GM21515 (cell line): ENCODE data around the gene RASSF3.
"Not testable (repeated sequence)": the region's sequence is repeated elsewhere in the genome, so short reads cannot be mapped to it uniquely, and the experiment has no call there.

ENCODE experiments used
- ATAC-seq: cut with Tn5 transposase; IDR thresholded peaks from one replicate; pipeline ENCODE4 v1.9.1; 2021; ENCODE audit not compliant: unreplicated experiment

The RASSF3 gene

DNA sequence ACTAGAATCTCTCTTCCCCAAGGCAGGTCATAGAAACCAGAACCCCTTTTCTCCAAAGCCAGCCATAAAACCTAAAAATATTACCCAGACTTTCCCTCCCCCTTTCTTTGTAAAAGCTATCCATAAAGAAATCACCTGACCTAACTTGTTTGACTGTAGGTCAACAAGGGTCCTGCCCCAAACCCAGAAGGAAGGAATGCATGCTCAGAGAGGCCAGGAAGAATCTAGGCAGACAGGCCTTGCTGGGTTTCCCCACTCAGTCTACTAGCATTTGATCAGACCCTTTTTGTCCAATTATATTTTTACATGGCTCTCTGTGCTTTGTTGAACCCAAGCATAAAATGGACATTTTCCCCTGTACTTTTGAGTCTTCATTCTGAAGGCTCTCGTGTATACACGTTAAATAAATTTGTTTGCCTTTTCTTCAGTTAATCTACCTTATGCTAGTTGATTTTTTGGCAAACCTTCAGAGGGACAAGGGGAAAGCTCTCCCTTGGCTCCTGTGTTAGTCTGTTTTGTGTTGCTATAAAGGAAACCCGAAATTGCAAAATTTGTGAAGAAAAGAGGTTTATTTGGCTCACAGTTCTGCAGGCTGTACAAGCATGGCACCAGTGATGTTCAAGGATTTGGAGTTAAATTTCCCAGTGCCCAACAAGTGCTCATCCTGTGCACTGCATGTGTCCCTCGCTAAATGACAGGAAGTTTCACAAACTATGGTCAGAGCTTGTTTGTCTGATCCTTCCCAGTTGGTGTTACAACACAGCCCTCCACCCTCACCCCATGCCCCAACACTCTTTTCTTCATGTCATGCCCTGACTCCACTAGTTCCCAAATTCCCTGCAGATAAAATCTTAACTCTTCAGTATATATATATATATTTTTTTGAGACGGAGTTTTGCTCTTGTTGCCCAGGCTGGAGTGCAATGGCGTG, 14.2 kb upstream of the RASSF3 start:
- ATAC-seq = no peak

GRCh38 chr12:64598831-64599230, 11.5 kb upstream of the RASSF3 start:
- no peak for ATAC-seq

DNA sequence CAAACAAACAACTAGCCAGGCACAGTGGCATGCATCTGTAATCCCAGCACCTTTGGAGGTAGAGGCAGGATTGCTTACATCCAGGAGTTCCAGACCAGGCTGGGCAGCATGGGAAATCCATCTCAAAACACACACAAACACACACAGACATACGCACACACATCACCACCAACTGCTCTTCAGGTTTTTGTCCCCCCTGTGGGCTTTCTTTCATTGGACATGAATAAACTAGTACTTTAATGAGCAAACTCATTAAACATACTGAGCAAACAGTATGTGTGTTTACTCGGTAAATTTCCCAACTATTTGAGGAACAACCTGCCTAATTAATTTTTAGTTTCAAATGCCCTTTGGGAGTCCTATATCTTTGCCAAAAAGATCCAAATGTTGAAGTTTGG, 10.1 kb upstream of the RASSF3 start:
- no peak for ATAC-seq

GRCh38 chr12:64603183-64603841, 7.0 kb upstream of the RASSF3 start:
- ATAC-seq = no peak

DNA sequence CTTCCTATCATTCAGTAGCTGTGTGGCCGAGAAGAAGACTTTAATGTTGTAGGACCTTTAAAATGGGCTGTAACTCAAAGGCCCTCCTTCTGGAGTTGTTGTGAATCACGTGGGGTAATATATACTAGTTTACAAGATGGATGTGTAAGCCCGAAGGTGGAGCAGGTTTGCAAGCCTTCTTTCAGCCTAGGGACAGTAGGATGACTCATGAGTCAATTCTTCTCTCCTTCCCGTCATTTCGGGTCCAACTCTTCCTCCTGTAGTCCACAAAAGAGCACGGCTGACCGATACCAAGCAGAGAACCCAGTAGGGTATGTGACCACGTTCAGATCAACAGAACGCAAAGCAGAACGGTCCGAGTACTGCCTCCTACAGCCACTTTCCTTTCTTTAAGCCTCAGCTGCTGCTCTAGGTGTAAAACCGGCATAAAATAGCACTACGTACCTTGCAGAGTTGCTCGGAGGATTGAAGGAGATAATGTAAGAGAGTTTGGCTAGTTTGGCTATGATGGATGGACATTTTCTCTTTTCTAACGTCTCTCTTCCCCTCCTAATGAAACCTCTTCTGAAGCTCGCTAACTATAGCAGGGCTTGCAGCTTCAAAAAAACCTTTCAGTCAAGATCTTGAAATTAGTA, 1.3 kb upstream of the RASSF3 start:
- ATAC-seq = no peak

- ATAC-seq = no peak
Observed at GRCh38 chr12:64609536-64610078, 688 bp upstream of the RASSF3 start.

DNA sequence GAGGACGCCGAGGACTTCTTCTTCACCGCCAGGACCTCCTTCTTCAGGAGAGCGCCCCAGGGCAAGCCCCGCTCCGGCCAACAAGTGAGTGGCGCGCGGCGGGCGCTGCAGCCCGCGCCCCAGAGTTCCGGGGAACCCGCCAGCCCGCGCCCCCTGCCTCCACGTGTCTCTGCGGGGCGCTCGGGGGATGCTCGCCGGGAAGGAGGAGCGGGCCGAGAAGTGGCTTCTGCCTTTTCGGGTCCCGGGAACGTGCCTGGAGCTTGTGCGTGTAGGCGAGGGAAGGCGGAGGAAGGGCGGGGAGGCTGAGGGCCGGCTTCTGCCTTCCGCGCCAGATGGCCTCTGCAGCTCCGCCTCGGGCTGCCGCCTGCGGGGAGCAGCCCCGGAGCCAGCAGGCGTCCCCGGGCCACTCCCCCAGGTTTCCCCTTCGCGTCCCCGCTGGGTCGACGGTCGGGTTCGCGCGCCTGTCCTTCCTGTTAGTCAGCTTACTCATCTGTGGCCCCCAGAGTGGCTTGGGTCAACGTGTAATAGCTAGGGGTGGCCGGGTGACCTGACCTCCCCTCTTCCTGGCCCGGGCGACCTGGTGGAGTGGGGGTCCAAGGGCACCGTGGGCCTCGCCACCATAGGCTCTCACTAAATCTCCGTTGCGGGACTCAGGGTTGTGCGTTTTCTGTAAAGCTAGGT, 505 bp downstream of the RASSF3 start:
- ATAC-seq = peak; percentile 46

GRCh38 chr12:64611341-64612284, 1.3 kb downstream of the RASSF3 start:
- ATAC-seq = no peak

DNA sequence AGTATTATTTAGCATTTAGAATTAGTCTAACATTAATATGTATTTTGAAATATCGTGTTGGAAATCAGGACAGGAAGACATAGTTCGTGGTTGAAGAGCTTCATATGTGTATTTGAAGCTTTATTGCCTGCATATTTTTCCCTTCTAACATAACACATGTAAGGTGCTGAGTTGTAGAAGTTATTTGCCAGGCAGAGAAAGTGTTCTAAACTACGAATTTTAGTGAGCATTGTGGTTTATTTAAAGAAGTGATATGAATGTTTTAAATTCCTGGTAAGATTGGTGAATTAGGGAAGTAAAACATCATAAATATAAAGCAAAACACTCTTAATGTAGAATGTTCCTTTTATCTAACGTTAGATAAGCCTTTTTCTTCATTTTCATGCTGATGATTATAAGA, 2.5 kb downstream of the RASSF3 start:
- ATAC-seq = no peak

- not testable (repeated sequence) for ATAC-seq
Observed at GRCh38 chr12:64613775-64614398, 3.6 kb downstream of the RASSF3 start.

GRCh38 chr12:64616201-64616600, 5.9 kb downstream of the RASSF3 start:
- ATAC-seq = no peak

GRCh38 chr12:64618953-64619590, 8.8 kb downstream of the RASSF3 start:
- peak; percentile 36 for ATAC-seq

DNA sequence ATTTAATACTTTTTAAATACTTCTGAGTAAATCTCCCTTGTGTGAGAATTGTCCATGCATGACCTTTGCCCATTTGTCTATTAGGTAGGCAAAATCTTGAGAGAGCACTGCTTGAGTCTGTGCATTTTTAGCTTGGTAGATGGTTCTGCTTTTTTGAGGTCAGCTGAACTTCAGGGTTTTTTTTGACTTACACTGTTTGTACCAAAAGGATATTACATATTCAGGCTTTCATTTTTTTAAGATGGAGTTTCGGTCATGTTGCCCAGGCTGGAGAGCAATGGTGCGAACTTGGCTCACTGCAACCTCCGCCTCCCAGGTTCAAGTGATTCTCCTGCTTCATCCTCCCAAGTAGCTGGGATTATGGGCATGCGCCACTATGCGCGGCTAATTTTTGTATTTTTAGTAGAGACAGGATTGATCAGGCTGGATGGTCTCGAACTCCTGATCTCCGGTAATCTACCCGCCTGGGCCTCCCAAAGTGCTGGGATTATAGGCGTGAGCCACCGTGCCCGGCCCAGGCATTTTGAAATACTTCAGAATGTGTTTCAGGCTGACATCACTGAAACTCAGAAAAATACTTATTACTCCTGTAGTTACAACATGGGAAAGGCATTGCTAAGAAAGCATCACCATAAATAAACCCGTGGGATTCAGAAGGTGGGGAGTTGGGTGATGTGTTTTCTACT, 11.1 kb downstream of the RASSF3 start:
- peak; percentile 67 for ATAC-seq

DNA sequence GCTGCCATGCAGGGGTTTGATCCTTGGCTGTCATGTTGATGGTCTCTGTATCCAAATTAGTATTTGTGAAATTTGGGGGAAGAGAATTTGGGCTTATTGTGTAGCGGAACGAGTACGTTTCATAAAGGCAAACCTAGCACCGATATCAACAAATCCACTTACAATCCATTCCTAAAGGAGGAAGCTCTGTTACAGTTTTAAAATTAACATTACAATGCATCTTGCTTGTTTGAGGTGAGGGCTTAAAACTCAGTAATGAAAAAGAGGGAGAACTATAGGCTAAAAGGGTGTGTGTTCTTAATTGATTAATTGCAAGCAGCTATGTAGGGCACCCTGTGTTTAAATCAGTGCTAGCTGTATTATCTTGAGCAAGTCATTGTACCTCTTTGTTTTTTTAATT, 13.7 kb downstream of the RASSF3 start:
- no peak for ATAC-seq

DNA sequence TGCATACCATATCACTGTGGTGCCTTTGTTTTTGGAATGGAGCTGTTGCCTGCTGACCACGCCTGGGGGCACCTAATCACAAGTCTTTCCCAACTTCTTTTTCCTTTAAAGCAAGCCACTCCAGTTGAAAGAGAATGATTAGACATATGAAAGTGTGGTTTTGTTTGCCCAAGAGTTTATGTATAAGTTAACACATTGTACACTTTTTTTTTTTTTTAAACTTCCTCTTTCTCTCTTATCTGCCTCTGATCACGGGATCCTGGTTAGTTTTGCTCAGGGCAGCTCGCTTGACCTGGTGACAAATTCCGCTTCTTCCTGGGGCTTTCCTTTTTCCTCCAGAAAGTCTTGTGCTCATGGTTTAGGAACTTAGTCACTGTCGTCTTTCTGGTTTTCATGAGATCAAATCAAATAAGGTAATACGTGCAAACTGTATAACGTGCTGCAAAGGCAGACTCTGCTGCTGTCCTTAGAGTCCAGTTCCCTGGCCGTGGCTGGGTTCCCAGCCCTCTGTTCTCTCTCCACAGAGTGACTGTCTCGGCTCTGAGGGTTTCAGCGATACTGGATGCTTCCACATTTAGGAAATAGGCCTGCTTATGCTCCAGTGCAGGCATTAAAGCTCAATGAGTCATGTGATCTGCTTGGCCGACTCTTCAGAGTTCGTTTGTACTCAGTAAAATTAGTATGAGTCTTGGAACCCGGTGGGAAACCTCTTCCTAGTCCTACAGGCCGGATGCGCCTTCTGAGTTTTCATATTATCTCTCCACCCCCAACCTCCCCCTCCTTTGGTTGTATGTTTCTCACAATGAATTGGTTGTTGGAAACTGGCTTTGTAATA, 15.2 kb downstream of the RASSF3 start:
- ATAC-seq = peak; percentile 54

DNA sequence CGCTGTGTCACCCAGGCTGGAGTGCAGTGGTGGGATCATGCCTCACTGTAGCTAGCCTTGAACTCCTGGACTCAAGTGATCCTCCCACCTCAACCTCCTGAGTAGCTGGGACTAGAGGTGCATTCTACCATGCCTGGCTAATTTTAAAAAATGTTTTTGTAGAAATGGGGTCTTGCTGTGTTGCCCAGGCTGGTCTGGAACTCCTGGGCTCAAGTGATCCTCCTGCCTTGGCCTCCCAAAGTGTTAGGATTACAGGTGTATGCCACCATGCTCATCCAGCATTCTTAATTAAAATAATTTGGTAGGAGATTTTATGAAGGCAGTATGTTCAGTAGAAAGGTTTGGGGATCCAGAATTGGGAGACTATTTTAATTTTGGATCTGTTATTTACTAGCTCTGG, 16.3 kb downstream of the RASSF3 start:
- not testable (repeated sequence) for ATAC-seq

- no peak for ATAC-seq
Observed at GRCh38 chr12:64627771-64628170, 17.5 kb downstream of the RASSF3 start.
